HepG2 (cell line): ENCODE results near the gene FLAD1. TPM values are rescaled to one million over a fixed set of nuclear protein-coding genes. Genes with fewer than 3 reads are reported as not detected.

ENCODE experiments used
- AGO2 ChIP-seq: fragments of 200-400 bp; formaldehyde crosslinking; optimal IDR thresholded peaks from 2 replicates; pipeline ENCODE3; 2017; ENCODE audit warnings: mild to moderate bottlenecking, low read depth, low read length, moderate library complexity
- ASH2L ChIP-seq: fragments of 300-600, 200-600 bp; sonication (generic); IDR thresholded peaks from 2 replicates; pipeline ENCODE4 v1.7.0; 2017; ENCODE audit warnings: low read depth, mild to moderate bottlenecking, moderate library complexity, mixed read lengths, low read length; ENCODE audit not compliant: insufficient read length
- CENPX ChIP-seq: sonication (generic); formaldehyde crosslinking; IDR thresholded peaks from 2 replicates; pipeline ENCODE4 v1.9.0; 2021; ENCODE audit warnings: mild to moderate bottlenecking, missing genetic modification reagents, moderate library complexity
- HIVEP1 ChIP-seq: sonication (generic); formaldehyde crosslinking; IDR thresholded peaks from 2 replicates; pipeline ENCODE4 v1.4.0; 2020; ENCODE audit warnings: mild to moderate bottlenecking, missing genetic modification reagents
- HMGXB4 ChIP-seq, 2 experiments: sonication (generic) in 1 of 2; formaldehyde crosslinking in 1 of 2; IDR thresholded peaks; 2 replicates each; pipeline versions ENCODE4 v1.4.0 to v1.6.1; 2018 to 2020; ENCODE audit warnings: missing genetic modification reagents in 2 of 2, borderline replicate concordance in 1 of 2, low read depth in 1 of 2, mild to moderate bottlenecking in 1 of 2, missing biosample characterization in 1 of 2
- KLF9 ChIP-seq: IDR thresholded peaks from 2 replicates; pipeline ENCODE4 v1.6.1; 2016; ENCODE audit warnings: low read depth
- MAZ ChIP-seq, 2 experiments: sonication (generic) in 1 of 2; formaldehyde crosslinking in 1 of 2; IDR thresholded peaks; 2 replicates each; pipeline versions ENCODE4 v1.5.0 to v1.6.1; 2012 to 2020; ENCODE audit warnings: low read depth in 2 of 2, mild to moderate bottlenecking in 2 of 2, borderline replicate concordance in 1 of 2, improper control_type of control experiment in 1 of 2, low read length in 1 of 2, missing genetic modification reagents in 1 of 2, moderate library complexity in 1 of 2
- MBD4 ChIP-seq: IDR thresholded peaks from 2 replicates; pipeline ENCODE4 v1.6.1; 2012; ENCODE audit warnings: low read length, inconsistent platforms, borderline replicate concordance
- THAP11 ChIP-seq: IDR thresholded peaks from 2 replicates; pipeline ENCODE4 v1.6.1; 2016; ENCODE audit warnings: missing biosample characterization, missing genetic modification reagents
- YY1 ChIP-seq: IDR thresholded peaks from 2 replicates; pipeline ENCODE4 v1.6.1; 2011; ENCODE audit warnings: low read length, low read depth, moderate library complexity, mild to moderate bottlenecking; ENCODE audit not compliant: insufficient read depth, insufficient replicate concordance
- ZFP82 ChIP-seq: sonication (generic); formaldehyde crosslinking; IDR thresholded peaks from 2 replicates; pipeline ENCODE4 v1.5.1; 2020; ENCODE audit warnings: mild to moderate bottlenecking, missing genetic modification reagents, borderline replicate concordance
- ZNF10 ChIP-seq: sonication (generic); formaldehyde crosslinking; IDR thresholded peaks from 2 replicates; pipeline ENCODE4 v1.4.0; 2020; ENCODE audit warnings: mild to moderate bottlenecking, low read depth, missing genetic modification reagents, borderline replicate concordance
- ZNF136 ChIP-seq: sonication (generic); formaldehyde crosslinking; IDR thresholded peaks from 2 replicates; pipeline ENCODE4 v1.8.1; 2022; ENCODE audit warnings: low read depth, mild to moderate bottlenecking, moderate library complexity, missing genetic modification reagents
- ZNF180 ChIP-seq: sonication (generic); formaldehyde crosslinking; IDR thresholded peaks from 2 replicates; pipeline ENCODE4 v1.4.0; 2020; ENCODE audit warnings: low read depth, missing genetic modification reagents, borderline replicate concordance
- ZNF232 ChIP-seq: sonication (generic); formaldehyde crosslinking; IDR thresholded peaks from 2 replicates; pipeline ENCODE4 v1.4.0; 2020; ENCODE audit warnings: missing genetic modification reagents, borderline replicate concordance
- ZNF264 ChIP-seq: sonication (generic); formaldehyde crosslinking; IDR thresholded peaks from 2 replicates; pipeline ENCODE4 v1.4.0; 2020; ENCODE audit warnings: missing genetic modification reagents
- ZNF646 ChIP-seq: sonication (generic); formaldehyde crosslinking; IDR thresholded peaks from 2 replicates; pipeline ENCODE4 v1.9.0; 2021; ENCODE audit warnings: mild to moderate bottlenecking, missing genetic modification reagents
- ZNF709 ChIP-seq: sonication (generic); formaldehyde crosslinking; IDR thresholded peaks from 2 replicates; pipeline ENCODE4 v1.5.0; 2020; ENCODE audit warnings: mild to moderate bottlenecking, missing genetic modification reagents
- ZNF747 ChIP-seq: sonication (generic); formaldehyde crosslinking; IDR thresholded peaks from 2 replicates; pipeline ENCODE4 v1.8.1; 2023; ENCODE audit warnings: missing genetic modification reagents, mild to moderate bottlenecking, borderline replicate concordance
- ZSCAN21 ChIP-seq: sonication (generic); formaldehyde crosslinking; IDR thresholded peaks from 2 replicates; pipeline ENCODE4 v1.8.0; 2022; ENCODE audit warnings: mild to moderate bottlenecking, missing genetic modification reagents, moderate library complexity, borderline replicate concordance
- polyA plus RNA-seq, 8 experiments: library from polyadenylated mRNA; depleted of rRNA in 3 of 8; stranded (reverse) in 7 of 8; unstranded in 1 of 8; fragments of >200 nt; fragmentation: Illumina TruSeq in 4 of 8; extraction: Trizol in 4 of 8; gene quantifications; 2 replicates each; pipeline versions ENCODE4 v1.2.1 to v1.2.3, GENCODE V29; 2011 to 2016; ENCODE audit warnings: low read depth in 4 of 8, missing spikeins in 1 of 8, mixed read lengths in 1 of 8; ENCODE audit not compliant: insufficient read depth in 1 of 8
- total RNA-seq, 5 experiments: library from RNA; depleted of rRNA; stranded (reverse); fragments of >200 nt; fragmentation: Illumina TruSeq; extraction: Trizol; gene quantifications; 2 replicates each; pipeline ENCODE4 v1.2.3, GENCODE V29; 2016; ENCODE audit warnings: low read depth in 1 of 5

The FLAD1 gene
- total and polyA plus RNA-seq, 2 of the 13 experiments (the other 11 are each of a cell fraction or from before 2014, with no cell fraction given) = 25.9 to 32.8 TPM

- no peak for TF ChIP-seq ZNF10 (CRISPR knock-in tag)
- TF ChIP-seq YY1 = peak; percentile 28
- 0 out of 2 replicates have a peak, but pooled peaks have one; percentile 77 for TF ChIP-seq KLF9 (CRISPR knock-in tag)
- TF ChIP-seq HIVEP1 (CRISPR knock-in tag) = no peak
- TF ChIP-seq MAZ (IDR thresholded peaks at IDR 0.05; ENCODE audit: borderline replicate concordance, low read depth, low read length) = peak; percentile 55
- TF ChIP-seq MAZ (CRISPR knock-in tag; IDR thresholded peaks at IDR 0.05; ENCODE audit: low read depth) = no peak; the same call in 1 of the 2 replicates
- TF ChIP-seq ZNF180 = no peak
- peak in 1 of 2 experiments; percentile 43; a peak in 1 of 4 replicates for TF ChIP-seq HMGXB4 (CRISPR knock-in tag; IDR thresholded peaks at IDR 0.05; ENCODE audit: borderline replicate concordance in 1 of 2, low read depth in 1 of 2)
- 0 out of 2 replicates have a peak, but pooled peaks have one; percentile 53 for TF ChIP-seq ZNF136 (CRISPR knock-in tag)
- TF ChIP-seq ZSCAN21 = no peak
- TF ChIP-seq ZNF264 (CRISPR knock-in tag) = peak; percentile 44; the same call in 1 of the 2 replicates
- no peak for TF ChIP-seq ZNF646
- no peak for TF ChIP-seq ZFP82 (CRISPR knock-in tag)
- TF ChIP-seq ZNF747 (CRISPR knock-in tag) = no peak
- peak; percentile 43 for TF ChIP-seq AGO2
- TF ChIP-seq ZNF232 (CRISPR knock-in tag) = no peak
- no peak for TF ChIP-seq ASH2L
- no peak for TF ChIP-seq CENPX
- no peak for TF ChIP-seq MBD4
- TF ChIP-seq ZNF709 (CRISPR knock-in tag) = peak; percentile 28; the same call in 1 of the 2 replicates
- no peak; the same call in 1 of the 2 replicates for TF ChIP-seq THAP11 (CRISPR knock-in tag)
Observed at GRCh38 chr1:154999571-155000410, 16.6 kb downstream of the FLAD1 start (continued).
